HG03175 (cell line): ENCODE results near the gene DEFB125.

Experiments
- ATAC-seq: cut with Tn5 transposase; IDR thresholded peaks from one replicate; pipeline ENCODE4 v1.9.1; 2021; ENCODE audit warnings: mild to moderate bottlenecking, moderate library complexity; ENCODE audit not compliant: unreplicated experiment

Gene DEFB125

DNA sequence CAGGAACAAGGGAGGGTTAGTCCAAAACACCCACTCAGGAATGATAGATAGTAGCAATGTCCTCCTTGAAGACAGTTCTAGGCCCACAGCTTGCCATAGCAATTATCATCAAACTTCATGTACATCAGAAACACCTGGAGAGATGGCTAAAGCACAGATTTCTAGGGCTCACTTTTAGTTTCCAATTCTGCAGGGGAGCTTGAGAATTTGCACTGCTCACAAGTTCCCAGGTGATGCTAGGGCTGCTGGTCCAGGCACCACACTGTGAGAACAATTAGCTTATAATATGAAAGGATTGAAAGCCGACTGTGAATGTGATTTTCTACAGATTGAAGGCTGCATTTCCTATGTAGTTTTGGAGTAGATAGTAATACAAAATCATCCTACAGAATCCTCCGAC lies 58.4 kb downstream of the DEFB125 start:
- no peak for ATAC-seq
